Endodermal cell (in vitro differentiated cells): ENCODE results near the gene THAP2. TPM values are rescaled to one million over a fixed set of nuclear protein-coding genes. Genes with fewer than 3 reads are reported as not detected.
A peak's percentile ranks its signal among the peaks of the same experiment; 100 is the strongest.

Experiments
- DNase-seq: peaks from one replicate; pipeline ENCODE4 v3.0.0-alpha.2; 2017
- H3K27ac ChIP-seq: 2 replicates; pipeline ENCODE4 v1.5.1; 2013; ENCODE audit warnings: mild to moderate bottlenecking, low read depth, low read length, moderate library complexity
- H3K27me3 ChIP-seq: 2 replicates; pipeline ENCODE4 v1.6.1; 2013; ENCODE audit warnings: mild to moderate bottlenecking, low read length, moderate library complexity; ENCODE audit not compliant: insufficient read depth, control insufficient read depth, poor library complexity, severe bottlenecking
- H3K36me3 ChIP-seq: 2 replicates; pipeline ENCODE4 v1.7.0; 2013; ENCODE audit warnings: mild to moderate bottlenecking, low read length, moderate library complexity; ENCODE audit not compliant: control insufficient read depth, insufficient read depth
- H3K4me1 ChIP-seq: one replicate; pipeline ENCODE4 v1.7.0; 2013; ENCODE audit warnings: low read length; ENCODE audit not compliant: control insufficient read depth, insufficient read depth
- H3K4me3 ChIP-seq: 2 replicates; pipeline ENCODE4 v1.5.1; 2013; ENCODE audit warnings: mild to moderate bottlenecking, low read length, moderate library complexity
- H3K9ac ChIP-seq: 2 replicates; pipeline ENCODE4 v1.6.1; 2013; ENCODE audit warnings: mild to moderate bottlenecking, low read length, moderate library complexity; ENCODE audit not compliant: poor library complexity, severe bottlenecking; ENCODE audit errors: extremely low read depth
- H3K9me3 ChIP-seq: 2 replicates; pipeline ENCODE4 v1.6.1; 2013; ENCODE audit warnings: mild to moderate bottlenecking, low read length, moderate library complexity; ENCODE audit not compliant: control insufficient read depth
- H3K27ac Mint-ChIP-seq: 2 replicates; pipeline ENCODE4 v1.8.0; 2020; ENCODE audit warnings: mixed read lengths
- H3K27me3 Mint-ChIP-seq: 2 replicates; pipeline ENCODE4 v1.8.0; 2021; ENCODE audit warnings: mild to moderate bottlenecking, mixed read lengths; ENCODE audit not compliant: insufficient read depth
- H3K36me3 Mint-ChIP-seq: 2 replicates; pipeline ENCODE4 v1.8.0; 2020; ENCODE audit warnings: low read depth, mixed read lengths
- H3K4me1 Mint-ChIP-seq: 2 replicates; pipeline ENCODE4 v1.8.0; 2020; ENCODE audit warnings: mixed read lengths
- H3K4me3 Mint-ChIP-seq: 2 replicates; pipeline ENCODE4 v1.8.0; 2020; ENCODE audit warnings: mild to moderate bottlenecking, moderate library complexity, mixed read lengths
- H3K9me3 Mint-ChIP-seq: 2 replicates; pipeline ENCODE4 v1.8.0; 2020; ENCODE audit warnings: mild to moderate bottlenecking, mixed read lengths
- WGBS, 2 experiments: methylation state at CpG; one replicate each; pipeline versions ENCODE4 v1.1.5 to v1.1.7; 2013; ENCODE audit warnings: missing lambda C conversion rate in 2 of 2, mixed read lengths in 1 of 2; ENCODE audit not compliant: insufficient coverage in 1 of 2, insufficient read length in 1 of 2; 5-methylcytosine and 5-hydroxymethylcytosine counted together
- total RNA-seq, 2 donors: library from RNA; stranded (reverse); fragmentation: NEBNext Ultra II Directional in 1 of 2; extraction: Animal tissue kit (Norgen Biotek cat#: 25700) in 1 of 2; gene quantifications; 2 replicates in 1 of 2; 3 replicates in 1 of 2; pipeline ENCODE4 v1.2.1, GENCODE V29; 2021
- TF ChIP-seq, protein P1 (sequence below): fragments of 200-600 bp; sonication (generic); conservative IDR thresholded peaks from 2 replicates; pipeline ENCODE4 v1.5.0; 2021; ENCODE audit warnings: antibody characterized with exemption, mild to moderate bottlenecking

The THAP2 gene
- total RNA-seq, 2 donors from 2014 or later = 7.2 to 9.3 TPM

GRCh38 chr12:71671311-71671710 is 7.2 kb downstream of the THAP2 start:
- DNase-seq = no peak
- no peaks in the 10 kb centered on the region for H3K9me3 Mint-ChIP-seq
- H3K27ac ChIP-seq = no peak overlapping the region
- H3K4me1 ChIP-seq = peaks cover 12% of the 10 kb centered on the region
- peaks cover 6% of the 10 kb centered on the region for H3K36me3 Mint-ChIP-seq
- no peaks in the 10 kb centered on the region for H3K27me3 Mint-ChIP-seq
- TF ChIP-seq, protein P1, sequence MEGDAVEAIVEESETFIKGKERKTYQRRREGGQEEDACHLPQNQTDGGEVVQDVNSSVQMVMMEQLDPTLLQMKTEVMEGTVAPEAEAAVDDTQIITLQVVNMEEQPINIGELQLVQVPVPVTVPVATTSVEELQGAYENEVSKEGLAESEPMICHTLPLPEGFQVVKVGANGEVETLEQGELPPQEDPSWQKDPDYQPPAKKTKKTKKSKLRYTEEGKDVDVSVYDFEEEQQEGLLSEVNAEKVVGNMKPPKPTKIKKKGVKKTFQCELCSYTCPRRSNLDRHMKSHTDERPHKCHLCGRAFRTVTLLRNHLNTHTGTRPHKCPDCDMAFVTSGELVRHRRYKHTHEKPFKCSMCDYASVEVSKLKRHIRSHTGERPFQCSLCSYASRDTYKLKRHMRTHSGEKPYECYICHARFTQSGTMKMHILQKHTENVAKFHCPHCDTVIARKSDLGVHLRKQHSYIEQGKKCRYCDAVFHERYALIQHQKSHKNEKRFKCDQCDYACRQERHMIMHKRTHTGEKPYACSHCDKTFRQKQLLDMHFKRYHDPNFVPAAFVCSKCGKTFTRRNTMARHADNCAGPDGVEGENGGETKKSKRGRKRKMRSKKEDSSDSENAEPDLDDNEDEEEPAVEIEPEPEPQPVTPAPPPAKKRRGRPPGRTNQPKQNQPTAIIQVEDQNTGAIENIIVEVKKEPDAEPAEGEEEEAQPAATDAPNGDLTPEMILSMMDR = no peak
- H3K27ac Mint-ChIP-seq = peak overlapping the region; percentile 29
- no peaks in the 10 kb centered on the region for H3K27me3 ChIP-seq
- H3K4me3 ChIP-seq = peak overlapping the region; percentile 69
- H3K4me1 Mint-ChIP-seq = peaks cover 28% of the 10 kb centered on the region
- no peaks in the 10 kb centered on the region for H3K9me3 ChIP-seq
- no peaks in the 10 kb centered on the region for H3K36me3 ChIP-seq
- peak overlapping the region; percentile 10 for H3K4me3 Mint-ChIP-seq
- H3K9ac ChIP-seq = peak overlapping the region; percentile 7

DNA sequence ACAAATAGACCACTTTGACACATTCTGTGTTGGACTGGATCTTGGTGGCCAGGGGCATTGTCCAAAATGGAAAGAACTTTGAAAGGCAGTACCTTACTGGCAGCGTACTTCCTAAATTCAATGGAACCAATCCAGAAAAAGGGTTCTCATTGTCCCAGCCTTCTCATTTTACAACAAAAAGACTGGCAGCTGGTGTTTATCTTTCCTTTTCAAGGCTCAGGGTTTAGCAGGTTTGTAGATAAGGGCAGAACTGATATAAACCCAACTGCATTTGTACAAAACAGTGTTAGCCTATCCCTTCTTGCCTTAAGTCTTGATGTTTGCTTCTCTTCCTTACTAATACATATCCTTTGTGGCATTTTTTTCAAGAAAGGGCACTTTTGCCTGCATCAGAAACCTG is 7.7 kb downstream of the THAP2 start:
- H3K27ac Mint-ChIP-seq = peak overlapping the region; percentile 29
- H3K4me1 ChIP-seq = peaks cover 12% of the 10 kb centered on the region

GRCh38 chr12:71682466-71682865 is 18.4 kb downstream of the THAP2 start:
- Histone ChIP-seq H3K36me3 (no peaks in the 10 kb centered on the region), H3K4me3 (no peak overlapping the region), H3K4me1 (no peaks in the 10 kb centered on the region), H3K9ac (no peak overlapping the region), H3K27me3 (no peaks in the 10 kb centered on the region), H3K27ac (no peak overlapping the region), H3K9me3 (no peaks in the 10 kb centered on the region)
- Mint-ChIP-seq H3K36me3 (no peaks in the 10 kb centered on the region), H3K9me3 (no peaks in the 10 kb centered on the region), H3K4me1 (no peaks in the 10 kb centered on the region), H3K27me3 (no peaks in the 10 kb centered on the region), H3K4me3 (no peak overlapping the region), H3K27ac (no peak overlapping the region)
- DNase-seq = no peak
- WGBS, 2 experiments = no CpG with 5 or more reads among the region's 1 CpG
- TF ChIP-seq, protein P1 = no peak

More for the DNA sequence above, 7.7 kb downstream of the THAP2 start:
- H3K36me3 ChIP-seq = no peaks in the 10 kb centered on the region
- H3K9me3 ChIP-seq = no peaks in the 10 kb centered on the region
- Mint-ChIP-seq H3K4me3 (peak overlapping the region; percentile 10), H3K36me3 (peaks cover 6% of the 10 kb centered on the region), H3K4me1 (peaks cover 28% of the 10 kb centered on the region), H3K9me3 (no peaks in the 10 kb centered on the region), H3K27me3 (no peaks in the 10 kb centered on the region)
- DNase-seq = no peak
- no peaks in the 10 kb centered on the region for H3K27me3 ChIP-seq
- H3K27ac ChIP-seq = no peak overlapping the region
- 63 to 100% methylated on average over 1 of the region's 1 CpG for WGBS, 2 experiments
- peak overlapping the region; percentile 7 for H3K9ac ChIP-seq
- TF ChIP-seq, protein P1 = no peak
- H3K4me3 ChIP-seq = peak overlapping the region; percentile 69
